MCF 10A (cell line): Measurements from ENCODE around the gene DTD1. TPM values are rescaled to one million over a fixed set of nuclear protein-coding genes. Genes with fewer than 3 reads are reported as not detected.

Experiments used
- BruUV-seq: library from RNA; stranded (reverse); fragments of 400-500 nt; replicated peaks from 2 replicates; lab custom pipeline; 2021; lab: Mats Ljungman, UMichigan
- CTCF ChIA-PET: fragments of 300-600 bp; sonication (Branson Sonifier 250); formaldehyde crosslinking; extraction: SDS; loops from one replicate; lab custom pipeline; 2021; ENCODE audit warnings: antibody characterized with exemption, inconsistent platforms; lab: Yijun Ruan, JAX
- POLR2A ChIA-PET: fragments of 300-600, 350-650 bp; sonication (Branson Sonifier 250); formaldehyde crosslinking; extraction: SDS; loops from one replicate; lab custom pipeline; 2020; ENCODE audit warnings: antibody characterized with exemption, inconsistent platforms; lab: Yijun Ruan, JAX
- DNase-seq: peaks from one replicate; pipeline ENCODE4 v3.0.0-alpha.2; 2018; ENCODE audit not compliant: unreplicated experiment
- H3K27ac Mint-ChIP-seq: one replicate; pipeline ENCODE4 v1.8.0; 2022; ENCODE audit warnings: mild to moderate bottlenecking, low read depth, mixed read lengths; ENCODE audit not compliant: unreplicated experiment
- H3K27me3 Mint-ChIP-seq: one replicate; pipeline ENCODE4 v1.8.0; 2022; ENCODE audit warnings: mixed read lengths; ENCODE audit not compliant: insufficient read depth, unreplicated experiment
- H3K36me3 Mint-ChIP-seq: one replicate; pipeline ENCODE4 v1.8.0; 2022; ENCODE audit warnings: mild to moderate bottlenecking, moderate library complexity, mixed read lengths; ENCODE audit not compliant: insufficient read depth, unreplicated experiment
- H3K4me1 Mint-ChIP-seq: one replicate; pipeline ENCODE4 v1.8.0; 2022; ENCODE audit warnings: mixed read lengths; ENCODE audit not compliant: insufficient read depth, unreplicated experiment
- H3K4me3 Mint-ChIP-seq: one replicate; pipeline ENCODE4 v1.8.0; 2022; ENCODE audit warnings: mild to moderate bottlenecking, moderate library complexity, mixed read lengths; ENCODE audit not compliant: unreplicated experiment
- H3K9me3 Mint-ChIP-seq: one replicate; pipeline ENCODE4 v1.8.0; 2022; ENCODE audit warnings: mixed read lengths; ENCODE audit not compliant: unreplicated experiment
- intact Hi-C: fragments of 100-400 bp; cut with micrococcal nuclease; formaldehyde crosslinking; loops from 2 replicates; pipeline ENCODE4 v1.14.1; 2022
- total RNA-seq: library from RNA; stranded (reverse); gene quantifications from 2 replicates; pipeline ENCODE4 v1.2.3, GENCODE V29; 2022
- TF ChIP-seq, protein P1 (sequence below): fragments of 200-600 bp; IDR thresholded peaks from one replicate; pipeline ENCODE4 v1.8.0; 2022; ENCODE audit warnings: antibody characterized with exemption, mild to moderate bottlenecking; ENCODE audit not compliant: unreplicated experiment

The DTD1 gene
- total RNA-seq, 1 experiment from 2014 or later, result 101 TPM

DNA sequence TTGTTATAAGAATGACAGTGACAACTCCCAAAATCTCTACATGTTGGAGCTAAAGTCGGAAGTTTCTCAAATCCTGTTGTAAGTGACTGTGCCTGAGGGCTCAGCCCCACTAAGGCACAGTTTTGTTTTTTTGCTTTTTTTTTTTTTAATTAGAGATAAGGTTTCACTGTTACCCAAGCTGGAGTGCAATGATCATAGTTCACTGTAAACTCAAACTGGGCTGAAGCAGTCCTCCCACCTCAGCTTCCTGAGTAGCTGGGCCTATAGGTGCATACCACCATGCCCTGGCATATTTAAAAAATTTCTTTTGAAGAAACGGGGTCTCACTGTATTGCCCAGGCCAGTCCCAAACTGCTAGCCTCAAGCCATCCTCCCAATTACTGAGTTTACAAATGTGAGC lies 96.9 kb downstream of the DTD1 start:
- Mint-ChIP-seq H3K27ac (no peak overlapping the region), H3K27me3 (no peaks in the 10 kb centered on the region), H3K4me3 (no peak overlapping the region), H3K9me3 (no peaks in the 10 kb centered on the region), H3K36me3 (no peaks in the 10 kb centered on the region), H3K4me1 (no peaks in the 10 kb centered on the region)
- TF ChIP-seq, protein P1, sequence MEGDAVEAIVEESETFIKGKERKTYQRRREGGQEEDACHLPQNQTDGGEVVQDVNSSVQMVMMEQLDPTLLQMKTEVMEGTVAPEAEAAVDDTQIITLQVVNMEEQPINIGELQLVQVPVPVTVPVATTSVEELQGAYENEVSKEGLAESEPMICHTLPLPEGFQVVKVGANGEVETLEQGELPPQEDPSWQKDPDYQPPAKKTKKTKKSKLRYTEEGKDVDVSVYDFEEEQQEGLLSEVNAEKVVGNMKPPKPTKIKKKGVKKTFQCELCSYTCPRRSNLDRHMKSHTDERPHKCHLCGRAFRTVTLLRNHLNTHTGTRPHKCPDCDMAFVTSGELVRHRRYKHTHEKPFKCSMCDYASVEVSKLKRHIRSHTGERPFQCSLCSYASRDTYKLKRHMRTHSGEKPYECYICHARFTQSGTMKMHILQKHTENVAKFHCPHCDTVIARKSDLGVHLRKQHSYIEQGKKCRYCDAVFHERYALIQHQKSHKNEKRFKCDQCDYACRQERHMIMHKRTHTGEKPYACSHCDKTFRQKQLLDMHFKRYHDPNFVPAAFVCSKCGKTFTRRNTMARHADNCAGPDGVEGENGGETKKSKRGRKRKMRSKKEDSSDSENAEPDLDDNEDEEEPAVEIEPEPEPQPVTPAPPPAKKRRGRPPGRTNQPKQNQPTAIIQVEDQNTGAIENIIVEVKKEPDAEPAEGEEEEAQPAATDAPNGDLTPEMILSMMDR, result no peak
- intact Hi-C loops, result no loop called here
- BruUV-seq, result no TSS peak
- no peak for DNase-seq
- POLR2A ChIA-PET, result interaction anchor here (0.6 kb wide), 1 partner anchor 1838 kb away, joined by 3 read pairs; no protein-coding TSS in a partner anchor
- CTCF ChIA-PET, result interaction anchor here (0.6 to 4.1 kb wide), 2 partner anchors 53 to 1310 kb away, joined by 3 to 16 read pairs; no protein-coding TSS in a partner anchor

DNA sequence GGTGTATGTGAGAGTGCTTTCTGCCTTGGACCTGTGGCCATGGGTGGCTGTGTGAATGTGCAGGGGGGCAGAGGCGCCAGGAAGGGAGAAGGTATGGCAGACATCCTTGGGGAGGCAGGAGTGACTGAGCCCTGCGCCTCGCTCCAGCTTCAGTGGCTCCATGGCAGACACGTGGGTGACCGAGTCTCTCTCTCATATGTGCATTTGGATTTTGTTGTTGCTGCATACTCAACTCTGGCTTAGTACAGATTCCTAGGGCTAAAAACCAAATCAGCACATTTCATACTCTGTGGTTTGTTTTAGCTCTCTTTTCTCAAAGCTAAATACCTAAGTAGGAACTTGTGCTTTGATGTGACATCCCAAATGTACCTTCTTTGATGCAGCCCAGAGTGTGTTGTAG lies 97.6 kb downstream of the DTD1 start:
- ChIA-PET POLR2A (no interaction called here), CTCF (interaction anchor here (4.1 kb wide), 1 partner anchor 53 kb away, joined by 16 read pairs; no protein-coding TSS in a partner anchor)
- H3K4me3 Mint-ChIP-seq, result no peak overlapping the region
- no peaks in the 10 kb centered on the region for H3K9me3 Mint-ChIP-seq
- no peaks in the 10 kb centered on the region for H3K4me1 Mint-ChIP-seq
- TF ChIP-seq, protein P1, result no peak
- BruUV-seq, result no TSS peak
- H3K36me3 Mint-ChIP-seq, result no peaks in the 10 kb centered on the region
- no peaks in the 10 kb centered on the region for H3K27me3 Mint-ChIP-seq
- no peak for DNase-seq
- no peak overlapping the region for H3K27ac Mint-ChIP-seq
- intact Hi-C loops, result no loop called here

DNA sequence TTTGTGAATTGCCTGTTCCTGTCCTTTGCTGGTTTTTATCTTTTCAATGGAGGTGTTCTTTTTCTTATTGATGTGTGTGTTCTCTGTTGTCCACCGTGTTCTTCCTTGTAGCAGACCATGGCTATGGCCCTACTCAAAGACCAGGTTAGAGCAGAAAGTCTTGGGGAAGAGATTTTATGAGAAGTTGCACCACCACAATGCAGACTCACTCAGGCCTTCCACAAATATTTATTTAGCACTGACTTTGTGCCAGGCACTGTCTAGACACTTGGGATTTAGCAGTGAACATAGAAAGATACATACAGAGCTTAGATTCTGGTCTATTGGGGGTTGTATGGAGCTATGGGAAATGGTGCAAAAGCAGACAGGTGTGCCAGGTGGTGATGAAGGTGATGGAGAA lies 98.8 kb downstream of the DTD1 start:
- H3K27ac Mint-ChIP-seq, result no peak overlapping the region
- DNase-seq, result no peak
- CTCF ChIA-PET, result interaction anchor here (0.6 to 0.9 kb wide), 2 partner anchors 18 to 518 kb away, joined by 3 read pairs; no protein-coding TSS in a partner anchor
- H3K27me3 Mint-ChIP-seq, result no peaks in the 10 kb centered on the region
- intact Hi-C loops, result no loop called here
- no peaks in the 10 kb centered on the region for H3K9me3 Mint-ChIP-seq
- TF ChIP-seq, protein P1, result no peak
- H3K4me1 Mint-ChIP-seq, result no peaks in the 10 kb centered on the region
- H3K4me3 Mint-ChIP-seq, result no peak overlapping the region
- no TSS peak for BruUV-seq
- POLR2A ChIA-PET, result interaction anchor here (2.1 kb wide), 1 partner anchor 12 kb away, joined by 5 read pairs; no protein-coding TSS in a partner anchor
- no peaks in the 10 kb centered on the region for H3K36me3 Mint-ChIP-seq

DNA sequence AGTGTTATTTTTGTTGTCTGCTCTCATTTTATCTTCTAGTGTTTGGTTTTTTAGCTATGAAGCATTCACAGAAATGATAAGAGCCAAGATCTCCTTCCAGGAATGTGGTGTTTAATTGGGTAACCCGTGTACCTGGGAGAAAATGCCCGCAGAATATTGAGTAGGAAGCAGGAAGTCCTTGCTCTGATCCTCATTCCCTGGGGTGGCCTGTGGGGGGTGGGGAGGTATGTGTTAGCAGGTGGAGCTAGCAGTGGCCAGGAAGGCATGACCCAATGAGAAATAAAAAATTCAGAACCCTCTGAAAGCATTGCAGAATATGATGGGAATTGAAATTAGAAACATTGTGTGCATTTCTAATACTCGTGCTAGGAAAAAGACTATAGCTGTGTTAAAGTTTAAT lies 100.8 kb downstream of the DTD1 start:
- TF ChIP-seq, protein P1, result no peak
- intact Hi-C loops, result no loop called here
- Mint-ChIP-seq H3K27ac (no peak overlapping the region), H3K9me3 (no peaks in the 10 kb centered on the region), H3K27me3 (no peaks in the 10 kb centered on the region), H3K4me1 (peaks cover 5% of the 10 kb centered on the region), H3K36me3 (no peaks in the 10 kb centered on the region), H3K4me3 (no peak overlapping the region)
- ChIA-PET POLR2A (no interaction called here), CTCF (interaction anchor here (0.6 kb wide), 1 partner anchor 584 kb away, joined by 4 read pairs; no protein-coding TSS in a partner anchor)
- DNase-seq, result no peak
- no TSS peak for BruUV-seq
